ENCODE data around the gene MRPL54.

MRPL54 gene

GRCh38 chr19:3782903-3783302, 20.4 kb downstream of the MRPL54 start:
- in situ Hi-C loops (cut with HindIII; ENCODE audit: low sequenced_read_pairs), result loop anchor here (25.0 kb wide), 2 partner anchors 204 to 429 kb away; partner anchors contain the start of gene EEF2

GRCh38 chr19:3783660-3784584, 21.4 kb downstream of the MRPL54 start:
- in situ Hi-C loops (cut with HindIII; ENCODE audit: low sequenced_read_pairs), result loop anchor here (25.0 kb wide), 2 partner anchors 203 to 428 kb away; partner anchors contain the start of gene EEF2

GRCh38 chr19:3784607-3785450, 22.3 kb downstream of the MRPL54 start:
- in situ Hi-C loops (cut with HindIII; ENCODE audit: low sequenced_read_pairs), result loop anchor here (25.0 kb wide), 2 partner anchors 202 to 427 kb away; partner anchors contain the start of gene EEF2

GRCh38 chr19:3785451-3785937, 23.0 kb downstream of the MRPL54 start:
- in situ Hi-C loops (cut with HindIII; ENCODE audit: low sequenced_read_pairs), result loop anchor here (25.0 kb wide), 2 partner anchors 202 to 427 kb away; partner anchors contain the start of gene EEF2

GRCh38 chr19:3785938-3786824, 23.7 kb downstream of the MRPL54 start, which contains the start of gene MATK:
Gene MATK (minus strand): TSS chr19:3786381. CDS start chr19:3785135, 1,246 bp downstream.
- in situ Hi-C loops (cut with HindIII; ENCODE audit: low sequenced_read_pairs), result loop anchor here (25.0 kb wide), 2 partner anchors 201 to 426 kb away; partner anchors contain the start of gene EEF2

- in situ Hi-C loops (cut with HindIII; ENCODE audit: low sequenced_read_pairs), result loop anchor here (25.0 kb wide), 2 partner anchors 198 to 423 kb away; partner anchors contain the start of gene EEF2
Measured at GRCh38 chr19:3788996-3789778, 26.7 kb downstream of the MRPL54 start.

- in situ Hi-C loops (cut with HindIII; ENCODE audit: low sequenced_read_pairs), result loop anchor here (25.0 kb wide), 2 partner anchors 197 to 422 kb away; partner anchors contain the start of gene EEF2
Measured at GRCh38 chr19:3790209-3790734, 27.8 kb downstream of the MRPL54 start.

GRCh38 chr19:3790941-3791340, 28.5 kb downstream of the MRPL54 start:
- in situ Hi-C loops (cut with HindIII; ENCODE audit: low sequenced_read_pairs), result loop anchor here (25.0 kb wide), 2 partner anchors 196 to 421 kb away; partner anchors contain the start of gene EEF2

GRCh38 chr19:3792114-3792513, 29.6 kb downstream of the MRPL54 start:
- in situ Hi-C loops (cut with HindIII; ENCODE audit: low sequenced_read_pairs), result loop anchor here (25.0 kb wide), 2 partner anchors 195 to 420 kb away; partner anchors contain the start of gene EEF2

GRCh38 chr19:3793799-3794198, 31.3 kb downstream of the MRPL54 start:
- in situ Hi-C loops (cut with HindIII; ENCODE audit: low sequenced_read_pairs), result loop anchor here (25.0 kb wide), 2 partner anchors 194 to 419 kb away; partner anchors contain the start of gene EEF2

GRCh38 chr19:3796358-3796757, 33.9 kb downstream of the MRPL54 start:
- in situ Hi-C loops (cut with HindIII; ENCODE audit: low sequenced_read_pairs), result loop anchor here (25.0 kb wide), 2 partner anchors 191 to 416 kb away; partner anchors contain the start of gene EEF2

- in situ Hi-C loops (cut with HindIII; ENCODE audit: low sequenced_read_pairs), result loop anchor here (25.0 kb wide), 2 partner anchors 189 to 414 kb away; partner anchors contain the start of gene EEF2
Measured at GRCh38 chr19:3798137-3798536, 35.7 kb downstream of the MRPL54 start.

GRCh38 chr19:3800996-3801395, 38.5 kb downstream of the MRPL54 start:
- in situ Hi-C loops (cut with HindIII; ENCODE audit: low sequenced_read_pairs), result no loop called here

GRCh38 chr19:3801412-3802096, 39.1 kb downstream of the MRPL54 start:
- in situ Hi-C loops (cut with HindIII; ENCODE audit: low sequenced_read_pairs), result no loop called here

- in situ Hi-C loops (cut with HindIII; ENCODE audit: low sequenced_read_pairs), result no loop called here
Measured at GRCh38 chr19:3803114-3803888, 40.8 kb downstream of the MRPL54 start.

GRCh38 chr19:3803986-3804385, 41.5 kb downstream of the MRPL54 start:
- in situ Hi-C loops (cut with HindIII; ENCODE audit: low sequenced_read_pairs), result no loop called here

GRCh38 chr19:3804429-3804828, 41.9 kb downstream of the MRPL54 start:
- in situ Hi-C loops (cut with HindIII; ENCODE audit: low sequenced_read_pairs), result no loop called here

Measured in endothelial cell of hepatic sinusoid (primary cell).